PFSK-1 (cell line): ENCODE data around the gene ZNF341.

Experiments
- POLR2AphosphoS5 ChIP-seq: IDR thresholded peaks from 2 replicates; pipeline ENCODE4 v1.6.1; 2012; ENCODE audit warnings: low read depth, mild to moderate bottlenecking, control low read depth, low read length, moderate library complexity
- SIN3A ChIP-seq: IDR thresholded peaks from 2 replicates; pipeline ENCODE4 v1.6.1; 2012; ENCODE audit warnings: mild to moderate bottlenecking, low read length, moderate library complexity, borderline replicate concordance; ENCODE audit not compliant: insufficient read depth
- TAF1 ChIP-seq: IDR thresholded peaks from 2 replicates; pipeline ENCODE4 v1.6.1; 2012; ENCODE audit warnings: low read length, control low read depth, borderline replicate concordance; ENCODE audit not compliant: insufficient read depth

DNA sequence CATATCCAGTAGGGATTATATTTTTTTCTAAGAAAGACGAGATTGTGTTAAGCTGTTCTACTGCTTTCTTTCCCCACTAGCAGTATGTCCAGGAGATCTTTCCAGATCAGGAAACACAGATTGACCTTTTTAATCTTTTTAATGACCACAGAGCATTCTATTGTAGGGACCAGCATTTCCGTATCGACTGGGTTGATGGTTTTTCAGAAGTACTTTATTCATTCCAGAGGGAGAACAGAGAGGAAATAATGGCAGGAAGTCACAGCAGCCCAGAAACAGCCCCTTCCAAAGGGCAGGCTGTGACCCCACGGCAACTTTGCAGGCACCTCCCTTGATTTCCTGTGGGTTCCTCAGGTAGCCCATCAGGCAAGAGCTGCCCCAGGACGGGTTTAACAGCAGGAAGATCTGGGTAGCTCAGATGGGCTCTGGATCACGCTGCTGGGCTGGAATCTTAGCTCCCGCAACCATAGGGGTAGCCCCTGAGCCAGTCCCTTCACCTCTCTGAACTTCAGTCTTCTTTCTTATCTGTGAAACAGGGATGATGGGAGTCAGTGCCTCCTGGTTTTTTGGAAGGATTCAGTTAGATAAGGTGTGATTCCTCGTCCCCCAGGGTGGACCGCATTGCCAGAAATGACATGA, 55.6 kb downstream of the ZNF341 start:
- TF ChIP-seq POLR2AphosphoS5 (no peak), TAF1 (no peak), SIN3A (no peak)
